Activated T-cell treated with anti-CD3 and anti-CD28 coated beads, Interleukin-2, amount 50 U/mL, for 72 hours (primary cell): Measurements from ENCODE around the gene PHF20. TPM values are rescaled to one million over a fixed set of nuclear protein-coding genes. Genes with fewer than 3 reads are reported as not detected.
A peak's percentile ranks its signal among the peaks of the same experiment; 100 is the strongest.
"Not testable (repeated sequence)": the region's sequence is repeated elsewhere in the genome, so short reads cannot be mapped to it uniquely, and the experiment has no call there.

Experiments used
- ATAC-seq, 2 donors: fragments of 150-1000 bp; cut with Tn5 transposase; replicated peaks in 1 of 2; 2 replicates each; pipeline ENCODE4 v1.10.0; 2021; ENCODE audit warnings: moderate library complexity in 2 of 2, mild to moderate bottlenecking in 1 of 2
- DNase-seq, 2 donors: peaks; one replicate each; pipeline ENCODE4 v3.0.0; 2021 to 2022; ENCODE audit warnings: mixed read lengths in 1 of 2
- H3K27ac Mint-ChIP-seq: one replicate; pipeline ENCODE4 v1.8.0; 2022; ENCODE audit warnings: mild to moderate bottlenecking, moderate library complexity, mixed read lengths
- H3K27me3 Mint-ChIP-seq: one replicate; pipeline ENCODE4 v1.8.0; 2022; ENCODE audit warnings: low read depth, mixed read lengths
- H3K36me3 Mint-ChIP-seq, 2 donors: one replicate each; pipeline ENCODE4 v1.8.0; 2022; ENCODE audit warnings: mixed read lengths in 2 of 2, mild to moderate bottlenecking in 1 of 2; ENCODE audit not compliant: insufficient read depth in 2 of 2
- H3K4me1 Mint-ChIP-seq: one replicate; pipeline ENCODE4 v1.8.0; 2022; ENCODE audit warnings: low read depth, mixed read lengths
- H3K4me3 Mint-ChIP-seq, 2 donors: one replicate each; pipeline ENCODE4 v1.8.0; 2022; ENCODE audit warnings: mild to moderate bottlenecking in 2 of 2, mixed read lengths in 2 of 2, moderate library complexity in 2 of 2
- H3K9me3 Mint-ChIP-seq, 2 donors: one replicate each; pipeline ENCODE4 v1.8.0; 2022; ENCODE audit warnings: mixed read lengths in 2 of 2
- total RNA-seq, 2 donors: library from RNA; stranded (reverse); gene quantifications; one replicate each; pipeline ENCODE4 v1.2.3, GENCODE V29; 2022

Gene PHF20
- total RNA-seq, 2 donors from 2014 or later, result 68.1 to 68.6 TPM

DNA sequence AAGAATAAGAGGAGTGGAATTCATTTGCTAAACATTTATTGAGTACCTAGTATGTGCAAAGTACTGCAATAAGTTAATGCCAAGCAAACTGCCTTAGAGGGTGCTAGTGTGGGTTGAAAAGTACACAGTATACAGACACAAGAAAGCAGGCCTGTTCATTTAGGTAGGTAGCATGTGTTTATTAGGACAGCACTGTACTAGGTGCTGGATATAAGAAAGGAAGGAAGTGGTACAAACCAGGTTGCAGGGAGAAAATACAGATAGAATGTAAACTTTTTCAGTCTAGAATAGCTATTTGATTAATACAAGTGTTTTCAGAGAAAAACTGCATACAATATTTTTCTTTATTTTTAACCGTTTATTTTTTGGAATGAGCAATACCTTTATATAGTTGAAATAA lies 68.1 kb downstream of the PHF20 start:
- Mint-ChIP-seq H3K36me3 (peaks cover 7 to 27% of the 10 kb centered on the region in 2 donors), H3K4me3 (no peak overlapping the region), H3K27me3 (no peaks in the 10 kb centered on the region), H3K27ac (no peak overlapping the region), H3K9me3 (no peaks in the 10 kb centered on the region), H3K4me1 (peaks cover 24% of the 10 kb centered on the region)
- no peak for DNase-seq
- no peak for ATAC-seq

DNA sequence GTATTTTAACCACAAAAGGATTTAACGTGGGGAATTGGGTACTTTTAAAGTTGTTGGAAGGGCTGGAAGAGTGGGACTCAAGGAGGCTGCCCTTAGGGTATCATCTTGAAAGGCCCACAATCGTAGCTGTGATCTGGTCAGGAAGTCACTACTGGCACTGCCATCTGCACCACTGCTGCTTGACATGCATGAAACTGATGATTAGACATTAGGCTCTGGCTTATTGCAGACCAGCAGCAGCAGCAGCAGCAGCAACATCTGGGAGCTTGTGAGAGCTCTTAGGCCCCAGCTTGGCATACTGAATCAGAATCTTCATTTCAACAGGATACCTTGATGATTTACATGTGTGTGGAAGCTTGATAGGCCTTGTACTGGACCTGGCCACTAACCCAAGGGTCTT lies 68.6 kb downstream of the PHF20 start:
- peaks cover 7 to 28% of the 10 kb centered on the region in 2 donors for H3K36me3 Mint-ChIP-seq
- no peak overlapping the region for H3K27ac Mint-ChIP-seq
- no peak for ATAC-seq
- H3K9me3 Mint-ChIP-seq, result no peaks in the 10 kb centered on the region
- no peaks in the 10 kb centered on the region for H3K27me3 Mint-ChIP-seq
- H3K4me3 Mint-ChIP-seq, result no peak overlapping the region
- peaks cover 19% of the 10 kb centered on the region for H3K4me1 Mint-ChIP-seq
- DNase-seq, result no peak

DNA sequence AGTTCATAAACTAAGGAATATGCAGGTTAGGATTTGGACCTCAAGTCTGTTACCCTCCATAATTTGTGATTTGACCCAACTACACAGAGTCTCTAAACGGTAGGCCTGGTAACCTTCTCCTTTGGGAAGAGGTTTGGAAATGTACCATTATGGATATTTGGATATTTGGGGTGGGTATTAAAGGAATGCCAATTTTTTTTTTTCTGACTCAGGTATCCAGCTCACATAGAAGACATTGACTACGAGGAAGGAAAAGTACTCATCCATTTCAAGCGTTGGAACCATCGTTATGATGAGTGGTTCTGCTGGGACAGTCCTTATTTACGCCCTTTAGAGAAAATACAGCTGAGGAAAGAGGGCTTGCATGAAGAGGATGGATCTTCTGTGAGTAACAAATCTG lies 70.5 kb downstream of the PHF20 start:
- H3K9me3 Mint-ChIP-seq, result no peaks in the 10 kb centered on the region
- H3K36me3 Mint-ChIP-seq, result peaks cover 7 to 31% of the 10 kb centered on the region in 2 donors

DNA sequence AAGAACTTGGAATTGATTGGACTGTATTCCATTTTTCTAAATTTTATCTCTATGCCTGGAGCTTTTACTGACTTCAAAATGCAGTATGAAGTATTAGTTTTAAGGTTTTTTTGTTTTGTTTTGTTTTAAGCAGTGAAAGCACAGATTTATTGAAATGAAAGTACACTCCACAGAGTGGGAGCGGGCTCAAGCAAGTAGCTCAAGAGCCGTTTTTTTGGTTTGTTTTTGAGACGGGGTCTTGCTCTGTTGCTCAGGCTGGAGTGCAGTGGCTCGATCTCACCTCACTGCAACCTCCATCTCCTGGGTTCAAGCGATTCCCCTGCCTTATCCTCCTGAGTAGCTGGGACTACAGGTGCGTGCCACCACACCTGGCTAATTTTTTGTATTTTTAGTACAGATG lies 72.1 kb downstream of the PHF20 start:
- H3K27me3 Mint-ChIP-seq, ATAC-seq, H3K27ac Mint-ChIP-seq, H3K9me3 Mint-ChIP-seq, DNase-seq, H3K4me3 Mint-ChIP-seq: not testable (repeated sequence)
- H3K36me3 Mint-ChIP-seq, result peaks cover 7 to 30% of the 10 kb centered on the region in 2 donors
- peaks cover 15% of the 10 kb centered on the region for H3K4me1 Mint-ChIP-seq

More for the DNA sequence above, 70.5 kb downstream of the PHF20 start:
- Mint-ChIP-seq H3K27ac (no peak overlapping the region), H3K4me3 (no peak overlapping the region), H3K4me1 (peaks cover 17% of the 10 kb centered on the region), H3K27me3 (no peaks in the 10 kb centered on the region)
- no peak for ATAC-seq
- DNase-seq, result no peak

DNA sequence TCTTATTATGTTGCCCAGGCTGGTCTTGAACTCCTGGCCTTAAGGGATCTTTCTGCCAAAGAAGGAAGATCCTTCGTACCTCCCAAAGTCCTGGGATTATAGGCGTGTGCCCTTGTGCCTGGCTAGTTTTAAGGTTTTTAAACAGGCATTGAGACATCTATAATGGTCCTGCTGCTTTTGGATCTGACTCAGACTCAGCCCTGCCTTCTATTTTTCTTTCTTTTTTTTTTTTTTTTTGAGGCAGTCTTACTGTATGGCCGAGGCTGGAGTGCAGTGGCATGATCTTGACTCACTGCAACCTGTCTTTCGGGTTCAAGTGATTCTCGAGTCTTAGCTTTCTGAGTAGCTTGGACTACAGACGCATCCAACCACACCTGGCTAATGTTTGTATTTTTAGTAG lies 73.7 kb downstream of the PHF20 start:
- no peak overlapping the region for H3K4me3 Mint-ChIP-seq
- H3K9me3 Mint-ChIP-seq, result no peaks in the 10 kb centered on the region
- peaks cover 13% of the 10 kb centered on the region for H3K4me1 Mint-ChIP-seq
- H3K27me3 Mint-ChIP-seq, result no peaks in the 10 kb centered on the region
- no peak for DNase-seq
- peaks cover 7 to 29% of the 10 kb centered on the region in 2 donors for H3K36me3 Mint-ChIP-seq
- ATAC-seq, result no peak
- H3K27ac Mint-ChIP-seq, result no peak overlapping the region

DNA sequence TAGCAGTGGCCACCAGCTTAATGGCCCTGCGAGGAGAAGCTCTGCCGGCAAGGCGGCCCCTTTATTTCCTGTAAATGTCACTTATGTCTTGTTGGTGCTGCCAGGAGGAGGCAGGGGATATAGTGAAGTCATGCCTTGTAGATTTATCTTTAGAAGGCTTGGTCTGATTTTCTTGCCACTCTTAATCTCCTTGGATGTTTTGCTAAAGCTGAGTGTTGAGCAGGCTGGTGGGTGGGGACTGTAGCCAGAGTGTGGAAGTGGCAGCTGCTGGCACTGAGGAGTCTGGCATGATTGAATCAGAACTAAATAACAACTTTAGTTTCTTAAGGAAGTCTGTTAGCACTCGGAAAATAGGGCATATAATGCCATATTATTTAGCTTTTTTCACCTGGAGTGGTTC lies 77.9 kb downstream of the PHF20 start:
- peaks cover 11% of the 10 kb centered on the region for H3K4me1 Mint-ChIP-seq
- H3K36me3 Mint-ChIP-seq, result peaks cover 4 to 11% of the 10 kb centered on the region in 2 donors
- H3K27ac Mint-ChIP-seq, result no peak overlapping the region
- no peak overlapping the region for H3K4me3 Mint-ChIP-seq
- no peak for ATAC-seq
- no peaks in the 10 kb centered on the region for H3K9me3 Mint-ChIP-seq
- DNase-seq, result no peak
- no peaks in the 10 kb centered on the region for H3K27me3 Mint-ChIP-seq

DNA sequence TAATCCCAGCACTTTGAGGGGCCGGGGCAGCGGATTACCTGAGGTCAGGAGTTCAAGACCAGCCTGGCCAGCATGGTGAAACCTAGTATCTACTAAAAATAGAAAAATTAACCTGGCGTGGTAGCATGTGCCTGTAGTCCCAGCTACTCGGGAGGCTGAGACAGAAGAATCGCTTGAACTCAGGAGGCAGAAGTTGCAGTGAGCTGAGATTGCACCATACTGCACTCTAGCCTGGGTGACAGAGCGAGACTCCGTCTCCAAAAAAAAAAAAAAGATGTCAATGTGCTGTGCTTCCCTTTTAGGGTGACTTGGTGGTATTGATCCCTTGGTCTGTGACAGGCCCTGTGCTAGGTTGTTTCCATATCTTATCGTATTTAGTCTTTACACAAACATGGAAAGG lies 79.8 kb downstream of the PHF20 start:
- ATAC-seq, H3K27ac Mint-ChIP-seq, DNase-seq, H3K9me3 Mint-ChIP-seq, H3K27me3 Mint-ChIP-seq, H3K4me3 Mint-ChIP-seq: not testable (repeated sequence)
- Mint-ChIP-seq H3K36me3 (peaks cover 4 to 10% of the 10 kb centered on the region in 2 donors), H3K4me1 (peaks cover 11% of the 10 kb centered on the region)

DNA sequence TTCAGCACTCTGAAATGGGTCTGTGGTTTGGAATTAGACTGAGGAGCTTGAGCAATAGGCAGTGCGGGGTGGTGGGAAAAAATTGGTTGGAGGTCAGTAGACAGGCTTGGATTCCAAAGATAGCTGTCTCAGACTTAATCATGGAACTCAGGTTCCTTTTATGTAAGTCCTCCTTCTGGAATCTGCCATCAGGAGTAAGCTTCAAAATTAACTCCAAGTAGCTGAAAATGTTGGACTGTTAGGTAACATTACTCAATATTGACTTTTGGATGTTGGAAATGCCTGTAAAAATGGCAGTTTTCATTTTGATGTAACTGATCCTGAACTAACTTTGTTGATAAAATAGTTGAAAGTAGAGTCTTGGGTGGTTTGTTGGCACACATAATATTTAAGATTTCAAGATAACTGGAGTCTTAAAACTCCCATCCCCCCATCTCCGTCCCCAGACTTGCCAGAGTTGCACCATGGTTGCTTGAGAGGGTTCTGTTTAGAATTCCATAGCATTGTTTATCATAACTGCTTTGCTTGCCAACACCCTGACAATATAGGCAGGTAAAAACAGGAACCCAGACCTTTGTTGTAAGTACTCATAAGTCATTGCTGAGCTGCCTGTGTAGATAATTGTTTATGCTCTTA lies 83.0 kb downstream of the PHF20 start:
- H3K4me3 Mint-ChIP-seq, result no peak overlapping the region
- H3K27me3 Mint-ChIP-seq, result no peaks in the 10 kb centered on the region
- peak overlapping the region; percentile 29 for H3K27ac Mint-ChIP-seq
- ATAC-seq (no peak), DNase-seq (no peak)
- no peaks in the 10 kb centered on the region for H3K9me3 Mint-ChIP-seq
- H3K36me3 Mint-ChIP-seq, result peaks cover 4 to 7% of the 10 kb centered on the region in 2 donors
- H3K4me1 Mint-ChIP-seq, result no peaks in the 10 kb centered on the region

DNA sequence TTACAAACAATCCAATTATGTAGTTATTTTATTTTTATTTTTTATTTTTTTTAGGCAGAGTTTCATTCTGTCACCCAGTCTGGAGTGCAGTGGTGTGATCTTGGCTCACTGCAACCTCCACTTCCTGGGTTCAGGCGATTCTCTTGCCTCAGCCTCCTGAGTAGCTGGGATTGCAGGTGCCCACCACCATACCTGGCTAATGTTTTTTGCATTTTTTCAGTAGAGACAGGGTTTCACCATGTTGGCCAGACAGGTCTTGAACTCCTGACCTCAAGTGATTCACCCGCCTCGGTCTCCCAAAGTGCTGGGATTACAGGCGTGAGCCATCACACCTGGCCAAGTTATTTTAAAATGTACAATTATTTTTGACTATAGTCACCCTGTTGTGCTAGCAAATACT lies 83.8 kb downstream of the PHF20 start:
- not testable (repeated sequence) for H3K27me3 Mint-ChIP-seq, DNase-seq

DNA sequence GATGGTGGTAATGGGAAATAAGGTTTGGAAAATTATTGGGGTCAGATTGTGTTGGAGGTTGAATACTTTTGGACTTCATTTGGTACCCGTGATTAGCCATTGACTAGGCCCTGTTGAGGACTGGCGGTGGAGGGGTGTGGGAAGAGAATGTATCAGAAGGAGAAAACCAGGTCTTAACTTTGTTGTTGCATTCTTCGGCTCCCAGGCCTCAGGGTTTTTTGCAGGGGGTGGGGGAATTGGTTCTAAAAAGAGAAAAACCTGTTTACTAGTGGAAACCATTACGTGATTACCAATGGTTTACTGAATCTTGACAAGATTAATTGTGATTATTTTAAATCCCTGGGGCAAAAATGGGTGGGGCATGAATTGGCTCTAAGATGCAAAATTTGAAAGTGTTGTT lies 85.1 kb downstream of the PHF20 start:
- Mint-ChIP-seq H3K9me3 (no peaks in the 10 kb centered on the region), H3K4me1 (no peaks in the 10 kb centered on the region), H3K27me3 (no peaks in the 10 kb centered on the region), H3K27ac (no peak overlapping the region), H3K4me3 (no peak overlapping the region), H3K36me3 (peaks cover 4 to 8% of the 10 kb centered on the region in 2 donors)
- ATAC-seq, result no peak
- DNase-seq, result no peak

More for the DNA sequence above, 83.8 kb downstream of the PHF20 start:
- not testable (repeated sequence) for H3K36me3 Mint-ChIP-seq, H3K4me3 Mint-ChIP-seq, ATAC-seq, H3K9me3 Mint-ChIP-seq, H3K4me1 Mint-ChIP-seq
- H3K27ac Mint-ChIP-seq, result peak overlapping the region; percentile 7

DNA sequence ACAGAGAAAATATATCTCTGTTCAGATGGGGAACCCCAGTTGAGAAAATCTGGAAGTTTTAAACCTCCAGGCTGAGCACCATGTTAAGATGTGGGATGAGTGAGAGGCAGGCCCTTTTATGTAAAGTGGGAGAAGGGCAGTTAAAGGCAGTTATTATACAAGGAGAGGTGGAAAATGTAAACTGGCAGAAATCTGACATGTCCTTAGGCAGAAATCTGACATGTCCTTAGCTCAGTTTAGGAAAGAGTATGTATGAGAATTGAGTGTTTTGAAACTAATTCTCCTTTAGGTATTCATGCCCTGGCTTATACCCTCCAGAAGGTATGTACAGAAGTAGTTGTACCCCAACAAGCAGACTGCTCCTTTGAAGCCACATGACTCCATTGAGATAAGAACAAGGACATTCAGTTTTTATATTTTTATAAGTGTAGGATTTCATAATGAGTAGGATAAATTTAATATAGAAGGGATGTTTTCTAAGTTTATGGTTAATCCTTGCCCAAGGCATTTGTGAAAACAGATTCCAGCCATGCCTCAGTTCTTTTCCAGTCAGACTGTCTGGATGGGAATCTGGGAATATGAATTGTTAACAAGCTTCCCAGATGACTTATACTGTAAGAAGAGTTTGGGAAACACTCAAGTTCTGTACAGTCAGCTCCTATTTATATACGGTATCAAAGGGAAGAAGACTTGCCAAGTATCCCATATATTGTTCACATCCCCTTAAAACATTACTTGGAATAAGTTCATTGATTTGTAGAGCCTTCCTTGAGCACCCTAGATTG lies 94.8 kb downstream of the PHF20 start:
- Mint-ChIP-seq H3K27ac (peak overlapping the region; percentile 14), H3K27me3 (no peaks in the 10 kb centered on the region), H3K4me1 (peaks cover 9% of the 10 kb centered on the region), H3K4me3 (no peak overlapping the region), H3K9me3 (no peaks in the 10 kb centered on the region), H3K36me3 (peaks cover 0 to 10% of the 10 kb centered on the region in 2 donors)
- no peak for DNase-seq
- no peak for ATAC-seq

DNA sequence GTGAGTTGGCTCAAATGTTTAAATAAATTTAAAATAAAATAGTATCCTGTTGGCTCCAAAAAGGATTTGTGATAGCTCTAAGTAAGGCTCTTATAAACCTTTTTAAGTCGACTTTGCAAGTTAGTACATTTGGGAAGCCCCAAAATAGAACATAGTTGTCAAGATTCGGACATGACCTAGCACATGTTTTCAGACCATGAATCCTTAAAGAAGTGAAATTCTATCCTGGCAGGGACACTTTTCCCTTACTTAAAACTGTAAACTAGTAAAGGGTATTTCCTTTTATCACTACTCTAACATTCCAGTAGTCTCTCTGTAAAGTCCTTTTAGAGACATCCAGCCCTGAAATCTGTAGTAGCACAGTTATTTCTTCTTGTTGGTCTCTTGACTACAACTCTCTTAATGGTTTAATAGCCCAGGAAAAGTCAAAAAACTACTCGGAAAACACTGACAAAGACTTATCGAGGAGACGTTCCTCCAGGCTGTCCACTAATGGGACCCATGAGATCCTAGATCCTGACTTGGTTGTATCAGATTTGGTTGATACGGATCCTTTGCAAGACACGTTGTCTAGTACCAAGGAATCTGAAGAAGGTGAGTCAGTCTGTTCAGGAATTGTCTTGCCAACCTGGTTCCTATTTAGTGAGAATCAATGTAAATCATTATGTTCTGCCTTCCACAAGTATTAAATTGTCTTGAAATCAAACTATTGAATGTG lies 98.9 kb downstream of the PHF20 start:
- Mint-ChIP-seq H3K27ac (peak overlapping the region; percentile 93), H3K27me3 (no peaks in the 10 kb centered on the region)
- ATAC-seq, result no peak

DNA sequence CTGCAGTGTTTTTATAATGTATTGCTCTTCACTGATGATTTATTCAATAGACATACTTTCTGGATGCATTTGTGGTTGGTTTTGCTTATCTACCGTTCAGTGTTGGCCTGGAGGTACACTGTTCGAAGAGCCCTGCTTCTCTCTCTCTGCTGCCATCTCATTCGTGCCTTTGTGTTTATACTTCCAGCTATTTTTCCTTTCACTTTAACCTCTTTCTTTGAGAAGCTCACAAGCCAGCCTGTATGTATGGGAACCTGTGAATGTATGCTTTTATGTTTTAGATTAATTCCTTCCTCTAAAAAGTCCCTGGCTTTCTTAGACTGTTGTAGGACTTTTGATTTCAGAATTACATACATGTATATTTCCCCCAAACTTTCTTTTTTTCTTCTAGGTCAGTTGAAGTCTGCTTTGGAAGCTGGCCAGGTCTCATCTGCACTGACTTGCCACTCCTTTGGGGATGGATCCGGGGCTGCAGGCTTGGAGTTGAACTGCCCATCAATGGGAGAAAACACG lies 99.5 kb downstream of the PHF20 start:
- Mint-ChIP-seq H3K4me3 (no peak overlapping the region), H3K4me1 (peaks cover 9% of the 10 kb centered on the region), H3K9me3 (no peaks in the 10 kb centered on the region), H3K27ac (peak overlapping the region; percentile 93), H3K36me3 (peaks cover 0 to 9% of the 10 kb centered on the region in 2 donors), H3K27me3 (no peaks in the 10 kb centered on the region)
- no peak for DNase-seq
- no peak for ATAC-seq

More for the DNA sequence above, 98.9 kb downstream of the PHF20 start:
- no peak for DNase-seq
- Mint-ChIP-seq H3K4me3 (no peak overlapping the region), H3K9me3 (no peaks in the 10 kb centered on the region), H3K36me3 (peaks cover 0 to 9% of the 10 kb centered on the region in 2 donors), H3K4me1 (peaks cover 9% of the 10 kb centered on the region)
